ENCODE data around the gene MSL1.

DNA sequence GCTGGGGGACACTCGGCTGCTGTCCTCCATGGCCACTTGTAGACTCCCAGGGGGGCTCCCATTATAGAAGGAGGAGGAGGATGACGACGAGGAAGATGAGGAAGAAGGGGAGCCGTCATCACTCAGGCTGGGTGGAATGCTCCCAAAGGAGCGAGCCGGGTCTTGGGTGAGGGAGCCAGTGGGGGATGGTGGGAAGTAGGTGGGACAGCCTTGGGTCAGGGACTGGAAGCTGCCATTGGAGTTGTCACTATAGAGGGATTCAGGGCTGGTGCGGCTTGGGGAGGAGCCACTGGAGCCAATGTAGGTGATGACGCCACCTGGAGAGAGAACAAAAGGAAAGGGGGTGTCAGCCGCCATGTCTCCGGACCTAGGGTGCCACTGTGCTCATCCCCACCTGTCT, 24.7 kb upstream of the MSL1 start:
- TF ChIP-seq, protein P1, sequence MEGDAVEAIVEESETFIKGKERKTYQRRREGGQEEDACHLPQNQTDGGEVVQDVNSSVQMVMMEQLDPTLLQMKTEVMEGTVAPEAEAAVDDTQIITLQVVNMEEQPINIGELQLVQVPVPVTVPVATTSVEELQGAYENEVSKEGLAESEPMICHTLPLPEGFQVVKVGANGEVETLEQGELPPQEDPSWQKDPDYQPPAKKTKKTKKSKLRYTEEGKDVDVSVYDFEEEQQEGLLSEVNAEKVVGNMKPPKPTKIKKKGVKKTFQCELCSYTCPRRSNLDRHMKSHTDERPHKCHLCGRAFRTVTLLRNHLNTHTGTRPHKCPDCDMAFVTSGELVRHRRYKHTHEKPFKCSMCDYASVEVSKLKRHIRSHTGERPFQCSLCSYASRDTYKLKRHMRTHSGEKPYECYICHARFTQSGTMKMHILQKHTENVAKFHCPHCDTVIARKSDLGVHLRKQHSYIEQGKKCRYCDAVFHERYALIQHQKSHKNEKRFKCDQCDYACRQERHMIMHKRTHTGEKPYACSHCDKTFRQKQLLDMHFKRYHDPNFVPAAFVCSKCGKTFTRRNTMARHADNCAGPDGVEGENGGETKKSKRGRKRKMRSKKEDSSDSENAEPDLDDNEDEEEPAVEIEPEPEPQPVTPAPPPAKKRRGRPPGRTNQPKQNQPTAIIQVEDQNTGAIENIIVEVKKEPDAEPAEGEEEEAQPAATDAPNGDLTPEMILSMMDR (IDR thresholded peaks at IDR 0.05 in 8 of 11, conservative IDR thresholded peaks at IDR 0.05 in 3 of 11): no peak
- no peak for TF ChIP-seq POLR2AphosphoS5 (IDR thresholded peaks at IDR 0.05)
